ENCODE data around the gene GEN1. TPM values are rescaled to one million over a fixed set of nuclear protein-coding genes. Genes with fewer than 3 reads are reported as not detected.
A peak's percentile ranks its signal among the peaks of the same experiment; 100 is the strongest.

The GEN1 gene
- polyA plus RNA-seq, 10 donors: 6.6 to 19.0 (median 9.1) TPM

GRCh38 chr2:17793296-17793695 is 39.4 kb downstream of the GEN1 start:
- DNase-seq: peak in 1 of 3 donors; percentile 77

- peak in 1 of 3 donors; percentile 33 for DNase-seq
Measured at GRCh38 chr2:17793803-17794354, 39.9 kb downstream of the GEN1 start.

GRCh38 chr2:17795309-17795708 is 41.4 kb downstream of the GEN1 start:
- no peak for DNase-seq

GRCh38 chr2:17798338-17798737 is 44.4 kb downstream of the GEN1 start:
- DNase-seq: no peak

- peak in 1 of 3 donors; percentile 45 for DNase-seq
Measured at GRCh38 chr2:17799301-17800120, 45.6 kb downstream of the GEN1 start.

- peak; percentile 65 to 88 (median 68) for DNase-seq
Measured at GRCh38 chr2:17800219-17800618, 46.3 kb downstream of the GEN1 start.

GRCh38 chr2:17800693-17801458 is 46.9 kb downstream of the GEN1 start:
- DNase-seq: no peak

GRCh38 chr2:17803497-17803896 is 49.6 kb downstream of the GEN1 start:
- no peak for DNase-seq

- DNase-seq: no peak
Measured at GRCh38 chr2:17804358-17804757, 50.4 kb downstream of the GEN1 start.

GRCh38 chr2:17805166-17805565 is 51.2 kb downstream of the GEN1 start:
- DNase-seq: no peak

- DNase-seq: peak in 1 of 3 donors; percentile 56
Measured at GRCh38 chr2:17805717-17806363, 51.9 kb downstream of the GEN1 start.

- DNase-seq: peak in 1 of 3 donors; percentile 43
Measured at GRCh38 chr2:17813010-17813741, 59.2 kb downstream of the GEN1 start.

- DNase-seq: peak in 1 of 3 donors; percentile 81
Measured at GRCh38 chr2:17813742-17814473, 60.0 kb downstream of the GEN1 start.

GRCh38 chr2:17814601-17815000 is 60.7 kb downstream of the GEN1 start:
- no peak for DNase-seq

GRCh38 chr2:17815468-17816184 is 61.7 kb downstream of the GEN1 start:
- DNase-seq: no peak

- no peak for DNase-seq
Measured at GRCh38 chr2:17816396-17817245, 62.7 kb downstream of the GEN1 start, which contains the start of gene MSGN1. Gene MSGN1, plus strand, starts transcription at chr2:17816460. Its CDS starts 59 bp downstream, at chr2:17816519.

- no peak for DNase-seq
Measured at GRCh38 chr2:17818235-17818815, 64.4 kb downstream of the GEN1 start.

- no peak for DNase-seq
Measured at GRCh38 chr2:17821080-17821479, 67.1 kb downstream of the GEN1 start.

Data from muscle of back (tissue), 11 donors.